GM18858 (cell line): ENCODE data around the gene SLC17A9.

Experiments
- ATAC-seq: cut with Tn5 transposase; IDR thresholded peaks from one replicate; pipeline ENCODE4 v1.9.1; 2021; ENCODE audit not compliant: unreplicated experiment

Gene SLC17A9

DNA sequence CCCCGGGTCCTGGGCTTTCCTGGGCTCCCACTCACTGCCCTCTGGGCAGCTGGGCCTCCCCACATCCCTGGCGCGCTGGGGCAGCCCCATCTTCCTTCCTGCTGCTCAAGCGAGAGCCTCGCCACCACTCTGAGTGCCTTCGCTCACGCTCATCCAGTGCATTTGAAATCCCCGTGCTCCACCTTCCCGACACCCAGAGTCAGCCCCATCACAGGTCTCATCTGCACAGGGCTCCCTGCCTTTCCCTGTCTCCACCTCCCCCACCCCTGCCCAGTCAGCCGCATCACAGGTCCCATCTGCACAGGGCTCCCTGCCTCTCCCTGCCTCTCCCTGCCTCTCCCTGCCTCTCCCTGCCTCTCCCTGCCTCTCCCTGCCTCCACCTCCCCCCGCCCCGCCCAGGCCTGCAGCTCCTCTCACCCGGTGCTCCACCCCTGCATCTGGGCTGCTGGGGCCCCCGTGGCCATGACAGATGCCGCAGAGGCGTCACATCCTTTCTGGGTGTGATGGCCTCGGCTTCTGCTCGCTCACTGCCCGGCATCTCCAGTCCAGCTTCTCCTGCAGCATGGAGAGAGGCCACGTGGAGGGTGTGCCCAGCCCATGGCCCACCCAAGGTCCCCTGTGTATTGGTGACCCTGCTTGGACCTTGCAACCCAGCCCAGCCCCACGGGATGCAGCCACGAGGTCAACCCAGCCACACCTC lies 63.3 kb downstream of the SLC17A9 start:
- ATAC-seq: no peak

DNA sequence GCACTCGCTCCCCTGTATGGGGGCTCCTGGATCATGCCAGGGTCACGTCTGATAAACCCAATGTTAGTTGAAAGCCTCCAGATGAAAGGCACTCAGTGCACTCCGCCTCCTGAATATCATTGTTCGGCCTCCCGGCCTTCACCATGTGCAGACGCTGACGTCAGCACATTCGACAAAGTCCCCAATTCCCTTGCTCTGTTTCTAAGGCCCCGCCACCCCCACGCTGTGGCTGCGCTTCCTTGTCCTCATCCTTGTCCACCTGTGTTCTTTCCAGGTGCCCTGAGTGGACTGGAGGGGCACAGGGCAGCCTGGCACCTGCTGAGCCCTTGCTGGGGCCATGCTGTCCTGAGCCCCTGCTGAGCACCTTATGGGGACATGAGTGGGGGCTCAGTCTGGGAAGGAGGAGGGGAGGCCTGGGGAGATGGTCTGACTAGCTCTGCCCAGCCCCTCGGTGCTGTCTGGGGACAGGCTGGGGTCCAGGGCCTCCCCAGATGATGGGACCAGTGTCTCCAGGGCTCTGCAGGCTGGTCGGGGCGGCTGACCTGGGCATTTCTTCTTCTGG lies 64.1 kb downstream of the SLC17A9 start:
- no peak for ATAC-seq

DNA sequence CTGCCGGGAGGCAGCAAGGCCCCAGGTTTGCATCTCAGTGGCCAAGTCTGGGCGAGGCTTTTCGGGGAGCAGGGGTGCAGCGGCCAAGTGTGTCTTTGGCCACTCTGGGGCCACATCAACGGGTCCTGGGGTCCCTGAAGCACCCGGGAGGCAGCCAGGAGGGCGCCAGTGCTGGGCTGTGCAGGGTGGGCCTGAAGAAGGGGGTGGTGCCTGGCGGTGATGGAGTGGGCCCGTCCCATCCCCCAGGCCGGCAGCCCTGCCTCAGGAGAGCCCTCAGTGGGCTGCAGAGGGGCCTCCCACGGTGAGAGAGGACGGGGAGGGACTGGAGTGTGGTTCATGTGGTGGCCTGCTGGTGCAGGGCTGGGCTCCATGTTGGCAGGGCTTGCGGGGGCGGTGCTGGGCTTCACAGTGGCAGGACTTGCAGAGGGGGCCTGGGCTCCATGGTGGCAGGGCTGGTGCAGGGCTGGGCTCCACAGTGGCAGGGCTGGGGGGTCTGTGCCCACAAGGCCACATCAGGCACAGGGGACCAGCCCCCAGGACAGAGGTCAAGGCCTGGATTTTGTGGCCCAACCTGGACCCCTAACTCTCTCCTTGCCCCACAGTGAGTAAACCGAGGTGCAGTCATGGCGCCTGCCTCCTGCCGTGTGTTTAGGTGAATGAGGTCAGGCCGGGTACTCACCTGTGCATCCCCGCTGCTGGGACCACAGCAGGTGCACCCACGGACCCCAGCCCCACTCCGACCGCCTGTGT lies 64.7 kb downstream of the SLC17A9 start:
- no peak for ATAC-seq

DNA sequence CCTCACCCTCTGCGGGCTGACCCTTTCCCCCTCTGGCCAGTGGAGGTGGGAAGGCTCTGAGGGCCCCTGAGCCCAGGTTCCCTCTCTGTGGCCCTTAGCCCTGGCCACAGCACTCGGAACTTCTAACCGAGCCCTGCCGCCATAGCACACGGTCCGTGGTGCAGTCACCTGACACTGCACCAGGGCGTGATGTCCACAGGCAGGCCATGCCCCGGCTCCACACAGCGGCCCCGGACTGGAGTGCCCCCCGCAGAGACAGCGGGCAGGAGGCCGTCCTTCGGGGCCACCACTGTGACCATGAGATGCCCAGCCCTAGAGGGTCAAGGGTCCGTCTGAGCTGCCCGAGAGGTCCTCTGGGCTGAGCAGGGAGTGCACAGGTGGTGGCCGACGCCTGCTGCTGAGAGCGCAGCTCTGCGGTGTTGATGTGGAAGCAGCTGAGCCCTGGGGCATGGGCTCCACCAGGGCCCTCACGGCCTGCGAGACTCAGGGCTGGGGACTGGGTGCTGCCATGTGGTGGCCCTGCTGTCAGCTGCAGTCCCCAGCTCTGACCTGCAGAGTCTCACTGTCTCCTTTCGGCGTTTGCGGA lies 65.4 kb downstream of the SLC17A9 start:
- no peak for ATAC-seq
